ENCODE measurements around the gene UQCRHL.

Gene UQCRHL

GRCh38 chr1:15796086-15796462 lies 11.4 kb downstream of the UQCRHL start:
- no peak for DNase-seq

GRCh38 chr1:15788624-15789301 lies 18.7 kb downstream of the UQCRHL start:
- DNase-seq: no peak

- DNase-seq: no peak
Observed at GRCh38 chr1:15786581-15786980, 20.9 kb downstream of the UQCRHL start.

- DNase-seq: no peak
Observed at GRCh38 chr1:15785683-15786082, 21.8 kb downstream of the UQCRHL start.

GRCh38 chr1:15777909-15778707 lies 29.3 kb downstream of the UQCRHL start:
- no peak for DNase-seq

- no peak for DNase-seq
Observed at GRCh38 chr1:15775706-15776105, 31.7 kb downstream of the UQCRHL start.

- DNase-seq: no peak
Observed at GRCh38 chr1:15771836-15772515, 35.5 kb downstream of the UQCRHL start.

GRCh38 chr1:15770313-15770962 lies 37.0 kb downstream of the UQCRHL start:
- DNase-seq: no peak

- DNase-seq: no peak
Observed at GRCh38 chr1:15768388-15768787, 39.1 kb downstream of the UQCRHL start.

GRCh38 chr1:15767941-15768340 lies 39.5 kb downstream of the UQCRHL start:
- no peak for DNase-seq

GRCh38 chr1:15765495-15766194 lies 41.8 kb downstream of the UQCRHL start:
- DNase-seq: no peak

GRCh38 chr1:15764890-15765289 lies 42.6 kb downstream of the UQCRHL start:
- DNase-seq: no peak

- no peak for DNase-seq
Observed at GRCh38 chr1:15764269-15764764, 43.1 kb downstream of the UQCRHL start.

- DNase-seq: no peak
Observed at GRCh38 chr1:15762546-15762945, 44.9 kb downstream of the UQCRHL start.

- DNase-seq: no peak
Observed at GRCh38 chr1:15761366-15762128, 45.9 kb downstream of the UQCRHL start.

GRCh38 chr1:15760520-15761211 lies 46.8 kb downstream of the UQCRHL start:
- DNase-seq: no peak

- no peak for DNase-seq
Observed at GRCh38 chr1:15758953-15759661, 48.3 kb downstream of the UQCRHL start.

- no peak for DNase-seq
Observed at GRCh38 chr1:15758343-15758931, 49.0 kb downstream of the UQCRHL start, which contains the start of gene FBLIM1. FBLIM1 (plus strand) TSS chr1:15758795; CDS start chr1:15764984, 6,189 bp downstream.

GRCh38 chr1:15757575-15758342 lies 49.7 kb downstream of the UQCRHL start:
- DNase-seq: no peak
